Measurements from ENCODE around the gene BTBD17. TPM values are rescaled to one million over a fixed set of nuclear protein-coding genes. Genes with fewer than 3 reads are reported as not detected.

The BTBD17 gene
- total and polyA plus RNA-seq, 2 of the 8 experiments (the other 6 are each of a cell fraction or from before 2014, with no cell fraction given): 7.0 to 14.8 TPM

DNA sequence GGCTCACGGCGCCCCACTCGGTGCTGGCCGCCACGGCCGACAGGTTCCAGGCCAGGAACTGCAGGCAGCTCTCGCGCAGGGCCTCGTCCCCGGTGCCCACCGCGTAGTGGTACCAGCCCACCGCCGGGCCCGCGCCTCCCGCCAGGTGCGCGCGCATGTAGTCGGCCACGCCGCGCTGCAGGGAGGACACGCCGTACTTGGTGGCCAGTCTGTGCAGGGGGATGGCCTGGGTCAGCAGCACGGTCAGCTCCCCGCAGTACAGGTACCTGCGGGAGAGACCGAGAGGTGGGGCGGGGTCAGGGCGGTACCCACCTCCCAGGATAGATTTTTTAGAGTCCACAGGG, 4.2 kb downstream of the BTBD17 start (continued):
- TF ChIP-seq, protein P1, sequence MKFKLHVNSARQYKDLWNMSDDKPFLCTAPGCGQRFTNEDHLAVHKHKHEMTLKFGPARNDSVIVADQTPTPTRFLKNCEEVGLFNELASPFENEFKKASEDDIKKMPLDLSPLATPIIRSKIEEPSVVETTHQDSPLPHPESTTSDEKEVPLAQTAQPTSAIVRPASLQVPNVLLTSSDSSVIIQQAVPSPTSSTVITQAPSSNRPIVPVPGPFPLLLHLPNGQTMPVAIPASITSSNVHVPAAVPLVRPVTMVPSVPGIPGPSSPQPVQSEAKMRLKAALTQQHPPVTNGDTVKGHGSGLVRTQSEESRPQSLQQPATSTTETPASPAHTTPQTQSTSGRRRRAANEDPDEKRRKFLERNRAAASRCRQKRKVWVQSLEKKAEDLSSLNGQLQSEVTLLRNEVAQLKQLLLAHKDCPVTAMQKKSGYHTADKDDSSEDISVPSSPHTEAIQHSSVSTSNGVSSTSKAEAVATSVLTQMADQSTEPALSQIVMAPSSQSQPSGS (IDR thresholded peaks at IDR 0.05; ENCODE audit: low read length): no peak
- no peak for TF ChIP-seq RFX5 (IDR thresholded peaks at IDR 0.05; ENCODE audit: borderline replicate concordance, low read depth, low read length)
